C1 segment of cervical spinal cord (tissue), 14 donors: ENCODE results near the gene LATS2.

Source experiments
- DNase-seq, 14 donors: peaks; one replicate each; lab custom pipeline; 2025; lab: John Stamatoyannopoulos, UW

The LATS2 gene

GRCh38 chr13:20994441-20994821, 67.0 kb downstream of the LATS2 start:
- DNase-seq = no peak

- DNase-seq = no peak
Observed at GRCh38 chr13:20993661-20994440, 67.5 kb downstream of the LATS2 start.

- DNase-seq = no peak
Observed at GRCh38 chr13:20993211-20993610, 68.2 kb downstream of the LATS2 start.

GRCh38 chr13:20991741-20992520, 69.5 kb downstream of the LATS2 start:
- DNase-seq = no peak

- DNase-seq = no peak
Observed at GRCh38 chr13:20990910-20991525, 70.4 kb downstream of the LATS2 start.

GRCh38 chr13:20989656-20990321, 71.6 kb downstream of the LATS2 start:
- no peak for DNase-seq

- DNase-seq = no peak
Observed at GRCh38 chr13:20988909-20989655, 72.3 kb downstream of the LATS2 start.

- no peak for DNase-seq
Observed at GRCh38 chr13:20988033-20988908, 73.1 kb downstream of the LATS2 start.

GRCh38 chr13:20987599-20987998, 73.8 kb downstream of the LATS2 start:
- DNase-seq = no peak

GRCh38 chr13:20984879-20985278, 76.5 kb downstream of the LATS2 start:
- no peak for DNase-seq

- DNase-seq = no peak
Observed at GRCh38 chr13:20983386-20983785, 78.0 kb downstream of the LATS2 start.

GRCh38 chr13:20981370-20982095, 79.9 kb downstream of the LATS2 start:
- DNase-seq = no peak

- no peak for DNase-seq
Observed at GRCh38 chr13:20980899-20981298, 80.5 kb downstream of the LATS2 start.

GRCh38 chr13:20980430-20980829, 81.0 kb downstream of the LATS2 start:
- no peak for DNase-seq

- DNase-seq = no peak
Observed at GRCh38 chr13:20977394-20977793, 84.0 kb downstream of the LATS2 start.

GRCh38 chr13:20974981-20975585, 86.3 kb downstream of the LATS2 start:
- DNase-seq = no peak

GRCh38 chr13:20973886-20974425, 87.4 kb downstream of the LATS2 start:
- DNase-seq = no peak

GRCh38 chr13:20972731-20973130, 88.7 kb downstream of the LATS2 start:
- no peak for DNase-seq

GRCh38 chr13:20969182-20969581, 92.2 kb downstream of the LATS2 start:
- DNase-seq = no peak
